ENCODE measurements around the gene FGF7. TPM values are rescaled to one million over a fixed set of nuclear protein-coding genes. Genes with fewer than 3 reads are reported as not detected.

Gene FGF7
- total and polyA plus RNA-seq, 3 donors from 2014 or later, result 1.6 to 3.2 (median 2.8) TPM

GRCh38 chr15:49436751-49437150 lies 13.7 kb downstream of the FGF7 start:
- Histone ChIP-seq H3K36me3 (ENCODE audit: low read depth, missing control alignments) (no peaks in the 10 kb centered on the region), H3K9me3 (no peaks in the 10 kb centered on the region), H3K4me3 (no peak overlapping the region), H3K4me1 (no peaks in the 10 kb centered on the region), H3K27ac (no peak overlapping the region), H3K27me3 (no peaks in the 10 kb centered on the region)
- no peak for DNase-seq
- TF ChIP-seq CTCF (IDR thresholded peaks at IDR 0.05) (no peak), POLR2A (IDR thresholded peaks at IDR 0.05) (no peak)
- 61 to 68% methylated on average over 2 of the region's 2 CpGs for WGBS, 2 donors
- intact Hi-C loops (cut with DNase I; ENCODE audit: low total_unique reads), result no loop called here

GRCh38 chr15:49438962-49439631 lies 16.1 kb downstream of the FGF7 start:
- TF ChIP-seq CTCF (IDR thresholded peaks at IDR 0.05), result no peak
- no peak for TF ChIP-seq POLR2A (IDR thresholded peaks at IDR 0.05)
- 66 to 67% methylated on average over 6 of the region's 6 CpGs for WGBS, 2 donors
- no peak for DNase-seq
- no peaks in the 10 kb centered on the region for H3K36me3 ChIP-seq (ENCODE audit: low read depth, missing control alignments)
- no peaks in the 10 kb centered on the region for H3K9me3 ChIP-seq
- no peak overlapping the region for H3K4me3 ChIP-seq
- H3K27me3 ChIP-seq, result no peaks in the 10 kb centered on the region
- H3K4me1 ChIP-seq, result no peaks in the 10 kb centered on the region
- intact Hi-C loops (cut with DNase I; ENCODE audit: low total_unique reads), result no loop called here
- no peak overlapping the region for H3K27ac ChIP-seq

- H3K4me1 ChIP-seq, result no peaks in the 10 kb centered on the region
- intact Hi-C loops (cut with DNase I; ENCODE audit: low total_unique reads), result no loop called here
- H3K27me3 ChIP-seq, result no peaks in the 10 kb centered on the region
- H3K4me3 ChIP-seq, result no peak overlapping the region
- no peak overlapping the region for H3K27ac ChIP-seq
- H3K36me3 ChIP-seq (ENCODE audit: low read depth, missing control alignments), result no peaks in the 10 kb centered on the region
- H3K9me3 ChIP-seq, result no peaks in the 10 kb centered on the region
- DNase-seq, result no peak
- WGBS, 2 donors, result 82 to 90% methylated on average over 5 of the region's 5 CpGs
- TF ChIP-seq CTCF (IDR thresholded peaks at IDR 0.05), result no peak
- no peak for TF ChIP-seq POLR2A (IDR thresholded peaks at IDR 0.05)
Measured at GRCh38 chr15:49439678-49440395, 16.8 kb downstream of the FGF7 start.

GRCh38 chr15:49441356-49441755 lies 18.3 kb downstream of the FGF7 start:
- H3K4me1 ChIP-seq, result no peaks in the 10 kb centered on the region
- H3K27ac ChIP-seq, result no peak overlapping the region
- no peaks in the 10 kb centered on the region for H3K36me3 ChIP-seq (ENCODE audit: low read depth, missing control alignments)
- TF ChIP-seq CTCF (IDR thresholded peaks at IDR 0.05) (no peak), POLR2A (IDR thresholded peaks at IDR 0.05) (no peak)
- DNase-seq, result no peak
- intact Hi-C loops (cut with DNase I; ENCODE audit: low total_unique reads), result no loop called here
- H3K4me3 ChIP-seq, result no peak overlapping the region
- H3K27me3 ChIP-seq, result no peaks in the 10 kb centered on the region
- no peaks in the 10 kb centered on the region for H3K9me3 ChIP-seq

GRCh38 chr15:49441816-49442215 lies 18.8 kb downstream of the FGF7 start:
- H3K9me3 ChIP-seq, result no peaks in the 10 kb centered on the region
- no peaks in the 10 kb centered on the region for H3K36me3 ChIP-seq (ENCODE audit: low read depth, missing control alignments)
- H3K27me3 ChIP-seq, result no peaks in the 10 kb centered on the region
- TF ChIP-seq CTCF (IDR thresholded peaks at IDR 0.05) (no peak), POLR2A (IDR thresholded peaks at IDR 0.05) (no peak)
- intact Hi-C loops (cut with DNase I; ENCODE audit: low total_unique reads), result no loop called here
- no peak for DNase-seq
- 79 to 100% methylated on average over 1 of the region's 1 CpG for WGBS, 2 donors
- no peaks in the 10 kb centered on the region for H3K4me1 ChIP-seq
- H3K27ac ChIP-seq, result no peak overlapping the region
- H3K4me3 ChIP-seq, result no peak overlapping the region

All from testis (tissue), 3 donors.